Muscle of back (tissue), 11 donors: Measurements from ENCODE around the gene FOXL2NB. TPM values are rescaled to one million over a fixed set of nuclear protein-coding genes. Genes with fewer than 3 reads are reported as not detected.

Experiments used
- DNase-seq, 3 donors: peaks; one replicate each; pipeline versions ENCODE4 v3.0.0 to v3.0.0-alpha.2; 2013
- polyA plus RNA-seq, 10 donors: library from polyadenylated mRNA; unstranded; fragments of 120-200 nt; gene quantifications; one replicate each; pipeline ENCODE4 v1.2.1, GENCODE V29; 2013; ENCODE audit not compliant: insufficient read length in 10 of 10

FOXL2NB gene
- polyA plus RNA-seq, 10 donors, result 0.05 to 0.35 (median 0.13) TPM; not detected in 3

DNA sequence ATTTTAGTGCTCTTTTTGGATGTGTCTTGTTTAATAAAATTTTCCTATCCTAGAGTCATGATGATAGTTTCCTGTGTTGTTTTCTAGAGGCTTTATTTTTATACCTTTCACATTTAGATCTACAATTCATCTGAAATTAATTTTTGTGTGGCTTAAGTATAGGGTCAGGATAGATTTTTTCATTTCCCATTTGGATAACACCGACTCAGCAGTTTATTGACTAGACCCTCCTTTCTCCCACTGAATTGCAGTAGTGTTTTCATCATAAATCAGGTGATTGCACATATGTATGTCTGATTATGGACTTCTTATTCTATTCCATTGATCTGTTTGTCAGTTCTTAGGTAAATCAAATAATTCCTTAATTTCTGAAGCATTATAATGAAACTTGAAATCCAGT, 48.7 kb downstream of the FOXL2NB start:
- no peak for DNase-seq

Other genes with a start within 250 kb of the FOXL2NB start
- 10 to 100 TPM in 5 of 10 donors, 1 to 10 TPM in 5; 7.2 to 15.3 (median 10.1) TPM for gene PIK3CB, start 112.3 kb upstream of the FOXL2NB start, polyA plus RNA-seq
- gene FOXL2, start 80 bp upstream of the FOXL2NB start, polyA plus RNA-seq, result under 1 TPM in 6 of 10 donors, not detected in 4; 0.04 to 0.41 (median 0.08) TPM
- not detected for gene PRR23A, start 59.1 kb downstream of the FOXL2NB start, polyA plus RNA-seq
- gene PRR23B, start 73.7 kb downstream of the FOXL2NB start, polyA plus RNA-seq, result not detected
- not detected for gene PRR23C, start 97.7 kb downstream of the FOXL2NB start, polyA plus RNA-seq